ENCODE measurements around the gene HOXD4.

HOXD4 gene

GRCh38 chr2:176150584-176151441 is 537 bp upstream of the HOXD4 start:
- DNase-seq (ENCODE audit: low read depth) = no peak
- no peak overlapping the region for H3K4me3 ChIP-seq (ENCODE audit: low read length)
- no peak for TF ChIP-seq CTCF (conservative IDR thresholded peaks at IDR 0.05; ENCODE audit: low read length)

- DNase-seq (ENCODE audit: low read depth) = no peak
- TF ChIP-seq CTCF (conservative IDR thresholded peaks at IDR 0.05; ENCODE audit: low read length) = no peak
- H3K4me3 ChIP-seq (ENCODE audit: low read length) = peak overlapping the region; percentile 17
Observed at GRCh38 chr2:176152350-176153181, 1.2 kb downstream of the HOXD4 start.

GRCh38 chr2:176154576-176155252 is 3.4 kb downstream of the HOXD4 start:
- TF ChIP-seq CTCF (conservative IDR thresholded peaks at IDR 0.05; ENCODE audit: low read length) = no peak
- H3K4me3 ChIP-seq (ENCODE audit: low read length) = no peak overlapping the region
- DNase-seq (ENCODE audit: low read depth) = no peak

DNA sequence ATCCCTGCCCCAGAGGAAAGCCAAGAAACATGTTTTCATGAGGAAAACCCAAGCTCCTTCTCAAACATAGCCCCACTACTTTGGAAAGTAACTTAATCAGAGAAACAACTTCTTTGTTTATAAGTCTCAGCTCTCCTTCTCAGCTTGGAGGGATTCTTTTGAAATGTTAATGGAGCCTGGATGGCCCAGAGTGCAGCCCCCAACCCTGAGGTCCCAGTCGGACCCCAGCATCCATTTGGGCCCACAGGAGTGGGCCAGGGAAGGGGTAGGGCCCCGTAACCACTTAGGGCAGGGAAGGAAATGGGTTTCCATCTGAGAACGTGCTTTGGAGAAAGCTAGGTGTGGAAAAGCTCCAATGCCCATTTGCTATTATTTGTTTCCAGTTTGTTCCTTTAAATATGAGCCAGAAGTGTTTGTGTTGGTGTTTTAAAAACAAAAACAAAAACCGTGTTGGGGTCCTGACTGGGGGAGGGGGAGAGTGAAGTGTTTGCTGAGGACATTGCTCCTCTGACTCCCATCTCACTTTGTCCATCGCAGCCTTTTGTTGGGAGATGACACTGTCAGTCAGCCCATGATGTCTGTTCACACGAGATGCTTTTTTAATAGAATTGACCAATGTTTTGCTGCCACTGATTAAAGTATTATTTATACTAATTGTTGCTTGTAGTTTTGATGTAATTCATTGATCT is 4.2 kb downstream of the HOXD4 start:
- no peak overlapping the region for H3K4me3 ChIP-seq (ENCODE audit: low read length)
- no peak for DNase-seq (ENCODE audit: low read depth)

DNA sequence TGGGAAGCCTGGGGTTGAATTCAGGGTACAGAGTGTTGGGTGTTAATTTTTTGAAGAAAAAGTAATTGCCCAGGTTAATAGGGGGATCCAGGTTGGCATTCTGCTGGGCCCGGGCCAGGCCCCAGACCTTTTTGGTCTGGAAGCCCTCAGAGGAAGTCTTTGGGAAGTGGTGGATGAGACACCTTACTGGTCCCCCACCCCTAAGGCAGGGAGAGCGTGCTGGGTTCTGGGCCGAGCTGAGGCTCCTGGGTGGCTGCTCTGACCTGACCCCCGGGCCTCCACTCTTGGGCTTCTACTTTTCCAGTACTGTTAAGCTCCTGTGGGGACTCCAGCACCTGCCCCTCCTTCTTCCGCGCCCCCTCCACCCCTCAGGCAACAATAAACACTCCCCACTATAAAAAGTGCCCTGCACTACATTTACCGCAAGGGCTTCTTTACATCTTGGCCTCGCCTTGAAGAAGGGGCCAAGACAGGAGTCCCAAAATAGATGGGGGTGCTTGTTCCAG is 5.0 kb downstream of the HOXD4 start:
- no peak for DNase-seq (ENCODE audit: low read depth)
- peak overlapping the region; percentile 58; the same call in 1 of the 2 replicates for H3K4me3 ChIP-seq (ENCODE audit: low read length)
- no peak for TF ChIP-seq CTCF (conservative IDR thresholded peaks at IDR 0.05; ENCODE audit: low read length)

More for the DNA sequence above, 4.2 kb downstream of the HOXD4 start:
- no peak for TF ChIP-seq CTCF (conservative IDR thresholded peaks at IDR 0.05; ENCODE audit: low read length)

DNA sequence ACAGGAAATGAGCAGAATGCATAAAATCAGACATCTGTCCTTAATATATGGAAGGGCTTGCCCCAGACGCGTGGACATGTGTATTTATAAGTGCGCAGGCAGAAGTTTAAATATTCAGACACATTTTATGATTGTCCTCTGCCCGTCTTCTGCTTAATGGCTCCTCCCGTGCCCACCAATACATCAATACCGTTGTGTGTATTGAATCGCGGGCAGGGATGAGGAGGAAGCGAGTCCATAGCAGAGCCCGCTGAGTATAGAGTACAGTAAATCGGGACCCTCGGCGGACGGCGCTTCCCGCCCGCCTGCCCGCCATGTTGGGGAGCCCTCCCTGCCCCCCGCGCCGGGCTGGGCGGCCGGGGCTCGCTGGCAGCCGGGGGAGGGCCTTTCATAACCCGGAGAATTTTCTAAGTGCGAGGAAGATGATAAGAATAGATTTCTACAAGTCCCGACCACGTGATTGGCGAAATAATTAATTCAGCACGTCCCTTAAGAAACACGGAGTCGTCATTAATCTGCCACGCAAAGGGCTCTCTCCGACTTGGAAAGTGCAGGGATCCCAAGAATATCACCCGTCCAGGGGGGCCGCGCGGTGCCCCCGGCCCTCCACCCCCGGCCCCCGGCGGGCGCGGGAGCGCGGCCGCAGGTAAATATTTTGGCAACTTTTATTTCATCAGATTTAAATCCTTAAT is 5.6 kb downstream of the HOXD4 start, which contains the start of gene HOXD3:
HOXD3 (plus strand) TSS at position 501 of the 692 bp plus-strand sequence. CDS start 11,808 bp downstream, outside the sequence.
- peak; percentile 39 for DNase-seq (ENCODE audit: low read depth)
- peak within 1 kb of the TSS; percentile 58 for H3K4me3 ChIP-seq (ENCODE audit: low read length)
- TF ChIP-seq CTCF (conservative IDR thresholded peaks at IDR 0.05; ENCODE audit: low read length) = no peak

All from AG10803 (cell line).